ENCODE measurements around the gene SAFB2. TPM values are rescaled to one million over a fixed set of nuclear protein-coding genes. Genes with fewer than 3 reads are reported as not detected.

Gene SAFB2
- total RNA-seq (2014; rRNA removed; shearing (Covaris generic)) = 12.8 and 16.8 TPM in 2 replicates
- polyA plus RNA-seq (2014; cell fraction: nucleus; rRNA removed) = 18.0 and 22.2 TPM in 2 replicates

GRCh38 chr19:5622465-5623396 lies at the start of gene SAFB2, which contains the start of gene SAFB:
SAFB2 (minus strand) TSS chr19:5622776; CDS start chr19:5622715, 61 bp downstream.
SAFB (plus strand) TSS chr19:5623083; CDS start chr19:5623206, 123 bp downstream.
- DNase-seq (ENCODE audit: extremely low read depth, low read depth) = peak; percentile 98

- no peak for DNase-seq (ENCODE audit: extremely low read depth, low read depth)
Observed at GRCh38 chr19:5671600-5671999, 49.0 kb upstream of the SAFB2 start.

DNA sequence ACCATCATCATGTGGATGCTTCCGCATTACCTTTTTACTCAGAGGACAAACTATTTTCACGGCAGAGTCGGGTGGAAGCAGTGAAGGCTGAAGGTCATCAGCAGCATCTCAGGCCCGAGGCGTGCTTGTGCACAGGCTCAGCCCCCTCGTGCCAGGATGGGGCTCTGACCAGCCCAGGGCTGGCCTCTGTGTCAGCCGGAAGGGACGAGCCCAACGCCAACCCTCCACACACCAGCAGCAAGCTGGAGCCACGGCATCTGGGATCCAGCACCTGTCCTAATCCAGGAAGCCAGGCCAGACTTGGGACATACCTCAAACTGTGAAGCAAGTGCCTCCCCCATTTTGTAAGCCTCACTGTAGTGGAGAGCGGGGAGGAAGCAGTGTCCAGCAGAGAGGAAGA lies 46.6 kb upstream of the SAFB2 start:
- no peak for DNase-seq (ENCODE audit: extremely low read depth, low read depth)

DNA sequence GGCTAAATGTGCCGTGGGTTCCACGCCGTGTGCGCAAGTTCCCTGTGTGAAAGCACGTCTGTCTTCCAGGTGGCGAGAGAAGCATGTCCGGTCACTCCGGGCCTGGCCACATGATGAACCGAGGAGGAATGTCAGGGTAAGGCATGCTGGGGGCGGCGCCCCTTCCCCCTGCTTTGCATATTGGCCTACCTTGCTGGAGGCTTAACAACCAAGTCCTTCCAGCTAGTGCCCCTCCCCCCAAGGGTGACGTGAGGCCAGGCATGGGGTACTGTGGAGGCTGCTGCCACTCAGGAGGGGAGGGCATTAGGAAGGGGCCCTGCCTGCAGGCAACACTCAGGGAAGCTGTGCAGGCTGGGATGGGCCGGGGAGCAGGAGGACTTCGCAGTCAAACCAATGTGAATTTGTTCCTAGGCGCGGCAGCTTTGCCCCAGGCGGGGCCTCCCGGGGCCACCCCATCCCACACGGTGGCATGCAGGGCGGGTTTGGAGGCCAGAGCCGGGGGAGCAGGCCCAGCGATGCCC lies 45.2 kb upstream of the SAFB2 start:
- DNase-seq (ENCODE audit: extremely low read depth, low read depth) = no peak

DNA sequence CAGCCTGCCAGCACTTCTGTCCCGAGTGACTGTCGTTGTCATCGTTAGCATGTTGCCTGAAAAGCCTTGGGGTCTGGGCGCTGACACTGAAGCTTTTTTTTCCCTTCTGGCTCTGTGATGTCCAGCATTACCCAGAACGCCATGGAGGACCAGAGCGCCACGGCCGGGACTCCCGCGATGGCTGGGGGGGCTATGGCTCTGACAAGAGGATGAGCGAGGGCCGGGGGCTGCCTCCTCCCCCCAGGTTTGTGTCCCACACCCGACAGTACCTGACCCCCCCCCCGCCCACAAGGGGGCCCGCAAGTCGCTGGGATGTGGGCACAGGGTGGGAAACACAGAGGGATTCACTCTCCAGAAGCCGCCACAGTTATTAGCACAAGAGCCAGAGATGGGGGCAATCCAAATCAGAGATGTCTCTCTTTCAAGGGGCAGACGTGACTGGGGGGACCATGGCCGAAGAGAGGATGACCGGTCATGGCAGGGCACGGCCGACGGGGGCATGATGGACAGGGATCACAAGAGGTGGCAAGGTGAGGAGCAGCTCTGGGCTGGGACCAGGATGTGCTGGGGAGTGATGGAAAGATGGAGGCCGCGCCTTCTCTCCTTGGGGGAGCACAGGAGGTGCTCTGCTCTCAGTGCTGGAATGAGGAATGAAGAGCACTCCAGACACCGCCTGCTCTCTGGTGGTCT lies 44.5 kb upstream of the SAFB2 start:
- DNase-seq (ENCODE audit: extremely low read depth, low read depth) = no peak

- DNase-seq (ENCODE audit: extremely low read depth, low read depth) = no peak
Observed at GRCh38 chr19:5665781-5666513, 43.4 kb upstream of the SAFB2 start.

DNA sequence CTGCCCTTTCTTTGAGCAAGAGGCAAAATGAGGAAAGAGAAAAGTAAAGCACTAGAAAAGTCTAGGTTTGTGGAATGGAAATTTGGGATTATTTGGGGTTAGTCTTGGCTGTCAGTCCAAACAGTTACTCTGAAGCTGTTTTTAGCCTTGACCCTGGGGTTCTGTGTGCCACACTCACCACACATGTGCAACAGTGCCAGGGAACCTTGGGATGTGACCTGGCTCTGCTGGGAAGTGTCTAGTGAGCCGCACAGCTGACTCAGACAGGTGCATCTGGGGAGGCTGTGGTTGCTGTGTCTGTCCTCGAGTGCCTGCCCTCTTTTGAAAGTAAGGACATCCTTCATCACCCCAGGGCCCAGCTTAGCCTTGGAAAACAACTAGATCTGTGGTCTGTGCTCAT lies 41.9 kb upstream of the SAFB2 start:
- no peak for DNase-seq (ENCODE audit: extremely low read depth, low read depth)

- DNase-seq (ENCODE audit: extremely low read depth, low read depth) = no peak
Observed at GRCh38 chr19:5663904-5664303, 41.3 kb upstream of the SAFB2 start.

DNA sequence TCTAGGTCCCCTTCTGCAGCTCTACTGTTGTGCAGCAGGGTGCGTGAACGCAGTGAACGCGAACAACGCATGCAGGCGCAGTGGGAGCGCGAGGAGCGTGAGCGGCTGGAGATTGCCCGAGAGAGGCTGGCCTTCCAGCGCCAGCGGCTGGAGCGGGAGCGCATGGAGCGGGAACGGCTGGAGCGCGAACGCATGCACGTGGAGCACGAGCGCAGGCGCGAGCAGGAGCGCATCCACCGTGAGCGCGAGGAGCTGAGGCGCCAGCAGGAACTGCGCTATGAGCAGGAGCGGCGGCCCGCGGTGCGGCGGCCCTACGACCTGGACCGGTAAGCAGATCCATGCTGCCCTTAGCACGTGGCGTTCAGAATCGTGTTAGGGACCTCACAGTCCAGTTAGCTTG lies 38.9 kb upstream of the SAFB2 start:
- DNase-seq (ENCODE audit: extremely low read depth, low read depth) = no peak

- no peak for DNase-seq (ENCODE audit: extremely low read depth, low read depth)
Observed at GRCh38 chr19:5655412-5655811, 32.8 kb upstream of the SAFB2 start.

DNA sequence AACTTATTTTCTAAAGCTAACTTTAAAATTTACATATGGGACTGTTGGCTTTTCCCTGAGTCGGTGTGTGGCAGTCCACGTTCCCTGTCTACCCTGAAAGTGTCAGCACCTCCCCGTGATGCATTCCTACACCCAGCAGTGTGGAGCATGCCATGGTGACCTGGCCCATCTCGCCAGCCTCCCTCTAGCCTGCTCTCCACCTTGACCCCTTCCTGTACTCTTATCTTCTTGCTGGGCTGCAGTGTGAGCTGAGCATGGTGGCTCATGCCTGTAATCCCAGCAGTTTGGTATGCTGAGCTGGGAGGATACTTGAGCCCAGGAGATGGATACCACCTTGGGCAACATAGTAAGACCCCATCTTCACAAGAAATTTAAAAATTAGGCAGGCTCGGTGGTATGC lies 32.4 kb upstream of the SAFB2 start:
- DNase-seq (ENCODE audit: extremely low read depth, low read depth) = no peak

DNA sequence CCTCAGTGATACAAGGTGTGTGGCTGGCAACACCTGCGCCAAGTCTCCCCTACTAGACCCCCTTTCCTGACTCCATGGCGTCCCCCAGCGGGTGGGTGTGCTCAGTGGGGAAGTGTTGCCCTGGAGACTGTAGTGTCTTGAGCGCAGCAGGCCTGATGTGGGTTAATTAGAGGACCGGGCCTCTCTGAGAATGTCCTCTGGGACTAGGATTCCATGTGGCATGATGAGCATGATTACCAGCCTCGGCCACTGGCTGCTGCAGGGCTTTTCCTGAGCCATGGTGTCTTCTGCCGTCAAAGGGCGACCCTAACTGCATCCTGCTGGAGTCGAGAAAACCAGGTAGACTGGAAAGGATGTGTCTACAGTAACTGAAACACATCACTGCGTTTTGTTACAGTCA lies 29.7 kb upstream of the SAFB2 start:
- DNase-seq (ENCODE audit: extremely low read depth, low read depth) = no peak

DNA sequence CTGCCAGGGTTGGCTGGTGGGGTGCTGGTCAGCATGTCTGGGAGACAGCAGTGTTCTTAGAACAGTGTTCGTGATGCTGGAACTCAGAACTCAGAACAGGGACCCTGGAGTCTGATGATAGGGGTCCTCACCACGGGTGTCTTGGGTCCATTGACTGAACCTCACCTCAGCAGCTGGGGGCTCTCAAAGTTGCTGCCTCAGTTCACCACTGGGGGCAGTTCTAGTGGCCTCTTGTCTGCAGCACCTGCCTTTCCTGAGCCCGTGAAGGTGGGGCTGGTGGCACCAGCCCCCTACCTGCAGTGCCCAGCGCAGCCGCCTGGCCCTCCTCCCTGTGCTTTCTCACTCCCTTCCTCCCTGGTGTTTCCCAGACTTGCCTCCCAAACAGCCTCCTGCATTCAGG lies 28.8 kb upstream of the SAFB2 start:
- no peak for DNase-seq (ENCODE audit: extremely low read depth, low read depth)

GRCh38 chr19:5648464-5648863 lies 25.9 kb upstream of the SAFB2 start:
- DNase-seq (ENCODE audit: extremely low read depth, low read depth) = no peak

GRCh38 chr19:5646703-5647102 lies 24.1 kb upstream of the SAFB2 start:
- no peak for DNase-seq (ENCODE audit: extremely low read depth, low read depth)

GRCh38 chr19:5645409-5645808 lies 22.8 kb upstream of the SAFB2 start:
- DNase-seq (ENCODE audit: extremely low read depth, low read depth) = no peak

DNA sequence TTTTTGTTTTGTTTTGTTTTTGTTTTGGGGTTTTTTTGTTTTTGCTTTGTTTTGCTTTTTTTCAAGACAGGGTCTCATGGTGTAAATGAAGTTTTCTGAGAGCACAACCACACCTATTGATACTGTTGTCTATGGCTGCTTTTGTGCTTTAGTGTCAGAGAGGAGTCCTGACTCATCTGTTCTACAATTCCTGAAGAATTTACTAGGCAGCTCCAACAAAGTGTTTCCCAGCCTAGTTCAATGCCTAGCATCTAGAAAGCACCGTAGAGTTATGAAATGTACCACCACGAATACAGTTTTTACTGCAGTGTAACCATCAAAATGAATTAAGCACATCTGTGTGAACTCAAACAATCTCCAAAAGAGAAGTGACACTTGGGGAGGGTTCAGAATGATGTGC lies 21.5 kb upstream of the SAFB2 start:
- DNase-seq (ENCODE audit: extremely low read depth, low read depth) = no peak

- no peak for DNase-seq (ENCODE audit: extremely low read depth, low read depth)
Observed at GRCh38 chr19:5643060-5643459, 20.5 kb upstream of the SAFB2 start.

GRCh38 chr19:5642204-5642603 lies 19.6 kb upstream of the SAFB2 start:
- DNase-seq (ENCODE audit: extremely low read depth, low read depth) = no peak

GRCh38 chr19:5641171-5641570 lies 18.6 kb upstream of the SAFB2 start:
- no peak for DNase-seq (ENCODE audit: extremely low read depth, low read depth)

GRCh38 chr19:5637971-5638370 lies 15.4 kb upstream of the SAFB2 start:
- DNase-seq (ENCODE audit: extremely low read depth, low read depth) = no peak

Measured in NCI-H460 (cell line).